K562 (cell line): ENCODE measurements around the gene HYAL3. TPM values are rescaled to one million over a fixed set of nuclear protein-coding genes. Genes with fewer than 3 reads are reported as not detected.
A peak's percentile ranks its signal among the peaks of the same experiment; 100 is the strongest.

Experiments
- ARID3A ChIP-seq: IDR thresholded peaks from 2 replicates; pipeline ENCODE4 v1.6.1; 2012; ENCODE audit warnings: low read depth, low read length, improper control_type of control experiment, borderline replicate concordance
- ATF3 ChIP-seq, 2 experiments: fragments of 450-650 bp in 1 of 2; sonication (generic) in 1 of 2; formaldehyde crosslinking in 1 of 2; IDR thresholded peaks in 1 of 2; conservative IDR thresholded peaks in 1 of 2; 2 replicates each; pipeline versions ENCODE4 v1.6.1 to v1.8.1; 2016 to 2023; ENCODE audit warnings: mild to moderate bottlenecking in 2 of 2, moderate library complexity in 2 of 2, inconsistent platforms in 1 of 2, missing genetic modification reagents in 1 of 2
- CREB1 ChIP-seq, 2 experiments: sonication (generic) in 1 of 2; formaldehyde crosslinking in 1 of 2; IDR thresholded peaks; 2 replicates each; pipeline versions ENCODE4 v1.6.1 to v1.8.0; 2012 to 2022; ENCODE audit warnings: inconsistent platforms in 1 of 2, mild to moderate bottlenecking in 1 of 2, missing genetic modification reagents in 1 of 2, moderate library complexity in 1 of 2
- FOSL1 ChIP-seq: fragments of 200-800 bp; sonication (Bioruptor generic); conservative IDR thresholded peaks from 2 replicates; pipeline ENCODE4 v1.6.1; 2016; ENCODE audit warnings: missing genetic modification characterization, missing compliant biosample characterization
- JUN ChIP-seq, 2 experiments: sonication (generic) in 1 of 2; formaldehyde crosslinking in 1 of 2; IDR thresholded peaks; 2 replicates each; pipeline versions ENCODE4 v1.6.1 to v1.8.0; 2012 to 2022; ENCODE audit warnings: borderline replicate concordance in 2 of 2, mild to moderate bottlenecking in 2 of 2, improper control_type of control experiment in 1 of 2, low read depth in 1 of 2, low read length in 1 of 2, missing genetic modification reagents in 1 of 2
- LARP7 ChIP-seq: fragments of 450-650 bp; IDR thresholded peaks from 2 replicates; pipeline ENCODE4 v1.6.1; 2016
- NCOR1 ChIP-seq: fragments of 450-650 bp; IDR thresholded peaks from 2 replicates; pipeline ENCODE4 v1.6.1; 2016; ENCODE audit warnings: mild to moderate bottlenecking, moderate library complexity
- NFE2L1 ChIP-seq: fragments of 450-650 bp; IDR thresholded peaks from 2 replicates; pipeline ENCODE4 v1.6.1; 2016; ENCODE audit warnings: missing genetic modification characterization, low read depth, mild to moderate bottlenecking, missing compliant biosample characterization, moderate library complexity, borderline replicate concordance
- PHTF2 ChIP-seq: fragments of 250-450 bp; sonication (Bioruptor Pico); IDR thresholded peaks from 2 replicates; pipeline ENCODE4 v1.5.0; 2021; ENCODE audit warnings: mild to moderate bottlenecking
- PREB ChIP-seq: sonication (generic); formaldehyde crosslinking; IDR thresholded peaks from 2 replicates; pipeline ENCODE4 v1.8.1; 2023; ENCODE audit warnings: mild to moderate bottlenecking, missing genetic modification reagents
- SAP30 ChIP-seq: fragments of 200-600 bp; sonication (generic); IDR thresholded peaks from 2 replicates; pipeline ENCODE4 v1.6.1; 2012; ENCODE audit warnings: borderline replicate concordance, low read depth, mild to moderate bottlenecking, moderate library complexity, low read length, control low read depth, inconsistent platforms; ENCODE audit not compliant: insufficient read depth, poor library complexity, severe bottlenecking
- TBL1XR1 ChIP-seq, 2 experiments: IDR thresholded peaks; 2 replicates each; pipeline ENCODE4 v1.6.1; 2012; ENCODE audit warnings: improper control_type of control experiment in 2 of 2, low read length in 2 of 2, mild to moderate bottlenecking in 1 of 2
- TRIM24 ChIP-seq, 2 experiments: fragments of 450-650 bp; IDR thresholded peaks; 2 replicates each; pipeline ENCODE4 v1.6.1; 2016
- ZBTB49 ChIP-seq: sonication (generic); formaldehyde crosslinking; IDR thresholded peaks from 2 replicates; pipeline ENCODE4 v1.8.0; 2022; ENCODE audit warnings: missing genetic modification reagents, mild to moderate bottlenecking, borderline replicate concordance
- polyA plus RNA-seq, 8 experiments: library from polyadenylated mRNA; depleted of rRNA in 4 of 8; stranded (reverse) in 5 of 8; unstranded in 3 of 8; fragments of >200 nt; fragmentation: Nextera tagmentation in 2 of 8; fragmentation: Illumina TruSeq in 1 of 8; extraction: Ambion mirVana in 2 of 8; extraction: Trizol in 1 of 8; gene quantifications; 2 replicates each; pipeline versions ENCODE4 v1.2.1 to v1.2.3, GENCODE V29; 2011 to 2014; ENCODE audit warnings: inconsistent platforms in 1 of 8, missing spikeins in 1 of 8
- total RNA-seq, 7 experiments: library from RNA; depleted of rRNA in 6 of 7; stranded (reverse); fragments of >200 nt in 6 of 7; fragmentation: Illumina TruSeq in 2 of 7; extraction: Trizol in 2 of 7; gene quantifications; 2 replicates each; pipeline versions ENCODE4 v1.2.1 to v1.2.3, GENCODE V29; 2011 to 2021; ENCODE audit warnings: low replicate concordance in 1 of 7

The HYAL3 gene
- total and polyA plus RNA-seq, 9 of the 15 experiments (the other 6 are each of a cell fraction or from before 2014, with no cell fraction given): 0.38 to 9.1 (median 6.8) TPM

GRCh38 chr3:50347187-50347813, 48.1 kb upstream of the HYAL3 start (continued):
- TF ChIP-seq ARID3A (peak; percentile 75; the same call in 1 of the 2 replicates), NCOR1 (no peak), LARP7 (no peak), ATF3 (IDR thresholded peaks at IDR 0.05) (peak; percentile 49; the same call in 1 of the 2 replicates), ATF3 (CRISPR knock-in tag; conservative IDR thresholded peaks at IDR 0.05) (no peak), PREB (CRISPR knock-in tag) (no peak), ZBTB49 (CRISPR knock-in tag) (no peak), SAP30 (no peak), TBL1XR1 (IDR thresholded peaks at IDR 0.05; ENCODE audit: low read length in 2 of 2) (no peak), JUN (IDR thresholded peaks at IDR 0.05; ENCODE audit: borderline replicate concordance, low read depth, low read length) (peak; percentile 34; the same call in 1 of the 2 replicates), JUN (CRISPR knock-in tag; IDR thresholded peaks at IDR 0.05; ENCODE audit: borderline replicate concordance) (no peak), CREB1 (IDR thresholded peaks at IDR 0.05) (no peak), CREB1 (CRISPR knock-in tag; IDR thresholded peaks at IDR 0.05) (no peak), TRIM24 (IDR thresholded peaks at IDR 0.05) (no peak), FOSL1 (tag) (peak; percentile 58), PHTF2 (CRISPR knock-in tag) (no peak), NFE2L1 (tag) (no peak)
